ENCODE results near the gene HDHD3.
"Not testable (repeated sequence)": the region's sequence is repeated elsewhere in the genome, so short reads cannot be mapped to it uniquely, and the experiment has no call there.

- not testable (repeated sequence) for TF ChIP-seq CTCF, POLR2A (IDR thresholded peaks at IDR 0.05)
These were observed 2.5 kb upstream of the HDHD3 start for GRCh38 chr9:113379094-113379828.

Data from thyroid gland (tissue), 4 donors.